Hepatocyte (in vitro differentiated cells): ENCODE results near the gene VIL1.

Source experiments
- CTCF ChIP-seq: fragments of 200-600 bp; sonication (generic); IDR thresholded peaks from 2 replicates; pipeline ENCODE4 v1.5.1; 2016; ENCODE audit warnings: antibody characterized with exemption, mild to moderate bottlenecking; ENCODE audit not compliant: poor library complexity
- EZH2phosphoT487 ChIP-seq: fragments of 200-600 bp; sonication (generic); IDR thresholded peaks from one replicate; pipeline ENCODE4 v1.6.1; 2018; ENCODE audit warnings: antibody characterized with exemption, mild to moderate bottlenecking, low read depth, moderate library complexity; ENCODE audit not compliant: unreplicated experiment, severe bottlenecking

- TF ChIP-seq CTCF (no peak), EZH2phosphoT487 (no peak)
Measured at GRCh38 chr2:218384975-218385374, 33.9 kb upstream of the VIL1 start.
